ENCODE measurements around the gene PPP2R2D. TPM values are rescaled to one million over a fixed set of nuclear protein-coding genes. Genes with fewer than 3 reads are reported as not detected.
"Not testable (repeated sequence)": the region's sequence is repeated elsewhere in the genome, so short reads cannot be mapped to it uniquely, and the experiment has no call there.

The PPP2R2D gene
- polyA plus RNA-seq, 2 donors = 14.5 to 19.3 TPM

DNA sequence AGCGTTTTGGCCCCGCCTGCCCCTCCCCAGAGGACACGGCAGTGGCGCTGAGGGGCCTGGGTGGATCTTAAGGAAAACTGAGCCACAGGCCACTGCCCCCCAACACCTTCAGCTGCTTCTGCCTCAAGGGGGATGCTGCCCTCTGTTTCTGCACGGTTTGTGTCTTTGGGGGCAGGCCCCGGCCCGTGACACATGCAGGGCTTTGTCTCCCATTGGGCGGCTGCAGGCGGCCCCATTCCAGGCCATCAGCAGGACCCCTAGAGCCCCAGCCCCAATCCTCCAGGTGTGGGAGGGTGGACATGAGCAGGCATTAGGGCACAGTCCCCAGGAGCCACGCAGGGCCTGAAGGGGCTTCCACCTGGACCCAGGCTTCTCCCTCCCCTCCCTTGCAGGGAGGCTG, 25.3 kb upstream of the PPP2R2D start:
- Histone ChIP-seq H3K27me3 (ENCODE audit: control insufficient read depth in 1 of 2, insufficient read depth in 2 of 2, low read length in 2 of 2) (no peaks in the 10 kb centered on the region), H3K4me1 (ENCODE audit: control insufficient read depth in 2 of 2, insufficient read depth in 2 of 2, low read length in 1 of 2) (no peaks in the 10 kb centered on the region), H3K4me3 (ENCODE audit: low read depth in 1 of 2, low read length in 2 of 2) (no peak overlapping the region), H3K9me3 (ENCODE audit: control insufficient read depth in 2 of 2, insufficient read depth in 1 of 2, low read depth in 1 of 2, low read length in 1 of 2) (no peaks in the 10 kb centered on the region), H3K27ac (ENCODE audit: low read depth in 2 of 2, low read length in 1 of 2) (no peak overlapping the region), H3K36me3 (ENCODE audit: control insufficient read depth in 2 of 2, insufficient read depth in 2 of 2, low read length in 1 of 2) (no peaks in the 10 kb centered on the region)
- 45 to 59% methylated on average over 10 of the region's 10 CpGs for WGBS, 2 donors

DNA sequence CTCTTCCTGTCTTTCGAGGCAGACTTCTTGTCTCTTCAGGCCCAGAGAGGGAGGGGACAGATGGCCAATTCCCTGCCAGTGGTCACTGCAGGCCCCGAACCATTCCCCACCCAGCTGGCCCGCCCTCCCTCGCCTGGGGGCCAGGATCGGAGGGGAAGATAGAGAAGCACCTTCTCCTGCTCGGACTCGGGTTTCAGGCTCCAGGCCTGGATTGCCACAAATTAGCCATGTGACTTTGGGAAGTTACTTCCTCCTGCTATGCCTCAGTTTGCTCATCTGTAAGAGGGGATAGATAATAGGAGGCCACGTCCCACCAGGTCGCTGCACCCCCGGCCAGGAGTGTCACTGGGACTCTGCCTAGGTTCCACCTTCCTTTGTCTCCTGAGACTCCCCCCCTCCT, 24.8 kb upstream of the PPP2R2D start:
- Histone ChIP-seq H3K36me3 (ENCODE audit: control insufficient read depth in 2 of 2, insufficient read depth in 2 of 2, low read length in 1 of 2) (no peaks in the 10 kb centered on the region), H3K4me3 (ENCODE audit: low read depth in 1 of 2, low read length in 2 of 2) (no peak overlapping the region), H3K4me1 (ENCODE audit: control insufficient read depth in 2 of 2, insufficient read depth in 2 of 2, low read length in 1 of 2) (no peaks in the 10 kb centered on the region), H3K9me3 (ENCODE audit: control insufficient read depth in 2 of 2, insufficient read depth in 1 of 2, low read depth in 1 of 2, low read length in 1 of 2) (no peaks in the 10 kb centered on the region), H3K27me3 (ENCODE audit: control insufficient read depth in 1 of 2, insufficient read depth in 2 of 2, low read length in 2 of 2) (no peaks in the 10 kb centered on the region), H3K27ac (ENCODE audit: low read depth in 2 of 2, low read length in 1 of 2) (no peak overlapping the region)
- 64 to 72% methylated on average over 10 of the region's 10 CpGs for WGBS, 2 donors

DNA sequence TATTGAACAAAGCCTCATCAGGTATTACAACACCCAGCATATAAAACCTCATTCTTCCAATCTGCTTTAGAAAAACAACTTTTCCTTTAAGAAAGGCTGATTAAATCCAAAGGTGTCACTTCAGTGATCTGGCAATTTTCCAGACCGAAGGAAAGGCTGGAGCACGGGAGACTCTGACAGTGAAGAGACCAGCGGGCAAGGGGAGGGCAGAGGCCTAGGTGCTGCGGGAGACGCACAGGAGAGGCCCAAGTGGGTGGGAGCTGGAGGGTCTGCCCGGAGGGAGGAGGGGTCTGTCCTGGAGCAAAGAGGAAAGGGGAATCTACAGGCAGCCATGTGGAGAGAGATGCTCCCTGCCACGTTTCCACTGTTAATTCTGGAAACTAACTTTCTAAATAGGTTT, 24.3 kb upstream of the PPP2R2D start:
- Histone ChIP-seq H3K9me3 (ENCODE audit: control insufficient read depth in 2 of 2, insufficient read depth in 1 of 2, low read depth in 1 of 2, low read length in 1 of 2) (peaks cover 0 to 4% of the 10 kb centered on the region in 2 donors), H3K36me3 (ENCODE audit: control insufficient read depth in 2 of 2, insufficient read depth in 2 of 2, low read length in 1 of 2) (no peaks in the 10 kb centered on the region), H3K27me3 (ENCODE audit: control insufficient read depth in 1 of 2, insufficient read depth in 2 of 2, low read length in 2 of 2) (no peaks in the 10 kb centered on the region), H3K27ac (ENCODE audit: low read depth in 2 of 2, low read length in 1 of 2) (no peak overlapping the region), H3K4me1 (ENCODE audit: control insufficient read depth in 2 of 2, insufficient read depth in 2 of 2, low read length in 1 of 2) (no peaks in the 10 kb centered on the region), H3K4me3 (ENCODE audit: low read depth in 1 of 2, low read length in 2 of 2) (no peak overlapping the region)
- 45 to 48% methylated on average over 7 of the region's 7 CpGs for WGBS, 2 donors

DNA sequence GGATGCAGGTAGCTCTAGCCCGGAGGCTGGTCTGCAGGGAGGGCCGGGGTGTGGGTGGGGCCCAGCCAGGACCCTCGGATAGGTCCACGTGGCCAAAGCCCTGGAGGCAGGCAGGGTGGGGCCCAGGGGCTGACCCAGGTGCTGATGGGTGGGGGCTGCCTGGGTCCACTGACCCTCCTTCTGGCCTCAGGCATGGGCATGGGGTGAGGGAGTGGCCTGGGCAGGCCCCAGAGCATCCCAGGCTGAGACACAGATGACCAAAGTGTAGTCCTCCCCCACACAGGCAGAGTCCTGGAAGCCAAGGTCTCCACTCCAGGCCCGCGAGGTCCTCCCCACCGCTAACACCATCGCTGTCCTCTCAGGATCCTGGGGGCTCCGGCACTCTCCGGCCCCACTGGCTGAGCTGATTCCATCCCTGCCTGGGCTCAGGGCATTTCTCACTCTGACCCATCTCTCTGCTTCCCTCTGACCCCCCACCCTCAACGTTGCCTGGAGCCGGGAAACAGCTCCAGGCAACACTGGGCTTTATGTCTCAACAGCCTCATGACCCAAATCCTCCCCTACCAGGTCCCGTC, 20.7 kb upstream of the PPP2R2D start:
- 84 to 87% methylated on average over 7 to 13 of the region's 13 CpGs for WGBS, 2 donors
- Histone ChIP-seq H3K36me3 (ENCODE audit: control insufficient read depth in 2 of 2, insufficient read depth in 2 of 2, low read length in 1 of 2) (no peaks in the 10 kb centered on the region), H3K27me3 (ENCODE audit: control insufficient read depth in 1 of 2, insufficient read depth in 2 of 2, low read length in 2 of 2) (no peaks in the 10 kb centered on the region), H3K9me3 (ENCODE audit: control insufficient read depth in 2 of 2, insufficient read depth in 1 of 2, low read depth in 1 of 2, low read length in 1 of 2) (peaks cover 0 to 12% of the 10 kb centered on the region in 2 donors), H3K4me1 (ENCODE audit: control insufficient read depth in 2 of 2, insufficient read depth in 2 of 2, low read length in 1 of 2) (no peaks in the 10 kb centered on the region), H3K27ac (ENCODE audit: low read depth in 2 of 2, low read length in 1 of 2) (no peak overlapping the region), H3K4me3 (ENCODE audit: low read depth in 1 of 2, low read length in 2 of 2) (no peak overlapping the region)

DNA sequence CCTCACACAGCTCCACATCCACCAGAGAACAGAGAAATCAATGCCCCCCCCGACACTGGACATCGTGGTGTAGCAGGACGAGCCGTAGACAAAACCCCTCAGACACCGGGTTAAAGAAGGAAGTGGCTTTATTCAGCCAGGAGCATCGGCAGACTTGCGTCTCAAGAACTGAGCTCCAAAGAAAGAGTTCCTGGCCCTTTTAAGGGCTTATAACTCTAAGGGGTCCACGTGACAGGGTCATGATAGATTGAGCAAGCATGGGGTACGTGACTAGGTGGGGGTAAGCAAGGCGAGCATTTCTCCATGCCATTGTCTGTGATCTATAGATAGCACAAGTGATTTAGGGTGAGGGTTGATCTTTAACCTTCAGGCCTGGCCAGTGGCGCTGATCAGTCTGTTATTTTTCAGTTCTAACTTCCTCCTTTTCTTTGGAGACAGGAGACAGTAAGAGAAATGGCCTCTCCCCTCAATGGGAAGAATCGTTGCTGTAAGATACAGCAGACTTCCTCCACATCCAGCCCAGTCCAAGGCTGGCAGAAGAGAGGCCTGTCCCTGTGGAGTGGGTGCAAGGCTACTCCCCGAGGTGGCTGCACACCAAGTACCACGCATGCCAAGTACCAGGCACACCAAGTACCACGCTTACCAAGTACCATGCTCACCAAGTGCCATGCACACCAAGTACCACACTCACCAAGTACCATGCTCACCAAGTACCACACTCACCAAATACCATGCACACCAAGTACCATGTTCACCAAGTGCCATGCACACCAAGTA, 19.5 kb upstream of the PPP2R2D start:
- Histone ChIP-seq H3K4me3 (ENCODE audit: low read depth in 1 of 2, low read length in 2 of 2) (no peak overlapping the region), H3K27ac (ENCODE audit: low read depth in 2 of 2, low read length in 1 of 2) (no peak overlapping the region), H3K9me3 (ENCODE audit: control insufficient read depth in 2 of 2, insufficient read depth in 1 of 2, low read depth in 1 of 2, low read length in 1 of 2) (peaks cover 0 to 12% of the 10 kb centered on the region in 2 donors), H3K4me1 (ENCODE audit: control insufficient read depth in 2 of 2, insufficient read depth in 2 of 2, low read length in 1 of 2) (peaks cover 0 to 5% of the 10 kb centered on the region in 2 donors), H3K36me3 (ENCODE audit: control insufficient read depth in 2 of 2, insufficient read depth in 2 of 2, low read length in 1 of 2) (no peaks in the 10 kb centered on the region), H3K27me3 (ENCODE audit: control insufficient read depth in 1 of 2, insufficient read depth in 2 of 2, low read length in 2 of 2) (no peaks in the 10 kb centered on the region)
- 86 to 87% methylated on average over 15 of the region's 15 CpGs for WGBS, 2 donors

DNA sequence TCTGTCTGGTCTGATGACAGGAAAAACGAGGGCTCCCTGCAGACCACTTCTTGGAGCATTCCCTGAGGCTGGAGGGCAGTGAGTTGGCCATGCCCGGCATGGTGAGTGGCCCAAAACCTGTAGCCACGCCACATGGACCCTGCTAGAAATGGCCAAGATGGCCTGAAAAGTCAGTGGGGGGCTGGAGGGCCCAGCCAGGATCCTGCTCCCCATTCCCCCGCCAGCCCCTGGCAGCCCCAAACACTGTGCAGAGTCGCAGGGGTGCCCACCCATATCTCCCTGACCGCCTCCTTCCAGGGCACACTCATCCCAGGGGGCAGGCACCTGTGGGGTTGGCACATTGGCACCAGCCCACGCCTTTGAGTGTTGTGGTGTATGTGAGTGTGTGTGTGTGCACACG, 18.7 kb upstream of the PPP2R2D start:
- peaks cover 0 to 5% of the 10 kb centered on the region in 2 donors for H3K4me1 ChIP-seq (ENCODE audit: control insufficient read depth in 2 of 2, insufficient read depth in 2 of 2, low read length in 1 of 2)
- 90 to 92% methylated on average over 8 of the region's 8 CpGs for WGBS, 2 donors
- peaks cover 0 to 12% of the 10 kb centered on the region in 2 donors for H3K9me3 ChIP-seq (ENCODE audit: control insufficient read depth in 2 of 2, insufficient read depth in 1 of 2, low read depth in 1 of 2, low read length in 1 of 2)
- H3K27ac ChIP-seq (ENCODE audit: low read depth in 2 of 2, low read length in 1 of 2) = no peak overlapping the region
- no peaks in the 10 kb centered on the region for H3K27me3 ChIP-seq (ENCODE audit: control insufficient read depth in 1 of 2, insufficient read depth in 2 of 2, low read length in 2 of 2)
- H3K36me3 ChIP-seq (ENCODE audit: control insufficient read depth in 2 of 2, insufficient read depth in 2 of 2, low read length in 1 of 2) = no peaks in the 10 kb centered on the region
- H3K4me3 ChIP-seq (ENCODE audit: low read depth in 1 of 2, low read length in 2 of 2) = no peak overlapping the region

DNA sequence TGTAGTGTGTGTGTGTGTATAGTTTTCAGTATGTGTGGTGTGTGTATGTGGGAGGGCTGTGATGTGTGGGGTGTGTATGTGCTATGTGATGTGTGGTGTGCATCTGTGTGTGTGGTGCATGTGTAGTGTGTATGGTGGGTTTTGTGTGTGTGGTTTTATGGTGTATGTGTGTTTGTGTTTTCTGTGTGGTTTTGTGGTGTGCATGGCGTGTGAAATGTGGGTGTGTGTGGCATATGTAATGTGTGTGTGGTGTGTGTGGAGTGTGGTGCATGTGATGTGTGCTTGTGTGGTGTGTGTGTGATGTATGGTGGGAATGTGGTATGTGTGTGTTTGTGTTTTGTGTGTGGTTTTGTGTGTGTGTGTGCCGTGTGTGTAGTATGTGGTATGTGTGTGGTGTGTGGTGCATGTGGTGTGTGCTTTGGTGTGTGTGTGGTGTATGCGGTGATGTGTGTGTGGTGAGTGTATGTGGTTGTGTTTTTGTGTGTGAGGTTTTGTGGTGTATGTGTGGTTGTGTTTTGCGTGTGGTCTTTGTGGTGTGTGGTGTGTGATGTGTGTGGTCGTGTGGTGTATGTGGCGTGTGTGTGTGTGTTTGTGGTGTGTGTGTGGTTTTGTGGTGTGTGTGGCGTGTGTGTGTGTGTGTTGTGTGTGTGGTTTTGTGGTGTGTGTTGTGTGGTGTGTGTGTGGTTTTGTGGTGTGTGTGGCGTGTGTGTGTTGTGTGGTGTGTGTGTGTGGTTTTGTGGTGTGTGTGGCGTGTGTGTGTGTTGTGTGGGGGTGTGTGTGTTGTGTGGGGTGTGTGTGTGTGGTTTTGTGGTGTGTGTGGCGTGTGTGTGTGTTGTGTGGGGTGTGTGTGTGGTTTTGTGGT, 18.0 kb upstream of the PPP2R2D start:
- Histone ChIP-seq H3K9me3 (ENCODE audit: control insufficient read depth in 2 of 2, insufficient read depth in 1 of 2, low read depth in 1 of 2, low read length in 1 of 2) (peaks cover 0 to 12% of the 10 kb centered on the region in 2 donors), H3K4me1 (ENCODE audit: control insufficient read depth in 2 of 2, insufficient read depth in 2 of 2, low read length in 1 of 2) (peaks cover 0 to 5% of the 10 kb centered on the region in 2 donors), H3K36me3 (ENCODE audit: control insufficient read depth in 2 of 2, insufficient read depth in 2 of 2, low read length in 1 of 2) (no peaks in the 10 kb centered on the region), H3K27me3 (ENCODE audit: control insufficient read depth in 1 of 2, insufficient read depth in 2 of 2, low read length in 2 of 2) (no peaks in the 10 kb centered on the region), H3K4me3 (ENCODE audit: low read depth in 1 of 2, low read length in 2 of 2) (no peak overlapping the region), H3K27ac (ENCODE audit: low read depth in 2 of 2, low read length in 1 of 2) (no peak overlapping the region)
- 87 to 88% methylated on average over 10 of the region's 10 CpGs for WGBS, 2 donors

DNA sequence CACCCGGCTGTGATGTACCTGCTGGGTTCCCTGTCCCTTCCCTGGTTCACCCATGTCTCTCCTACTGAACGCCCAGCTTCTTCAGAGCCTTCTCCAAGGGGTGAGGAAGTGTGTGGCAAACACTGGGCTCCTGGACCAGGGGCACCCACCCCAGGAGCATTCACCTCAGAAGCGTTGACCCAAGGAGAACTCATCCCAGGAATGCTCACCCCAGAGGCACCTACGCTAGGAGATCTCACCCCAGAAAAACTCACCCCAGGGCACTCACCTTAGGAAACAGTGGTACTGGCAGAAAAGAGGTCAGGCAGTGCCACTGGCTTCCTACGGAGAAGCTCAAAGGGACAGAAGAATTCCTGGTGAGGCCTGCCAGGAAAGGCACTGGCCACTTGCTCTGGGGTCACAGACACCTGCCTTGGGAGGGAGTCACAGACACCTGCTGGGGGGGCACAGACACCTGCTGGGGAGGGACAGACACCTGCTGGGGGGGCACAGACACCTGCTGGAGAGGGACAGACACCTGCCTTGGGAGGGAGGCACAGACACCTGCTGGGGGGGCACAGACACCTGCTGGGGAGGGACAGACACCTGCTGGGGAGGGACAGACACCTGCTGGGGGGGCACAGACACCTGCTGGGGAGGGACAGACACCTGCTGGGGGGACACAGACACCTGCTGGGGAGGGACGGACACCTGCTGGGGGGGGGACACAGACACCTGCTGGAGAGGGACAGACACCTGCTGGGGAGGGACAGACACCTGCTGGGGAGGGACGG, 17.0 kb upstream of the PPP2R2D start:
- WGBS, 2 donors = 45 to 59% methylated on average over 7 of the region's 7 CpGs
- not testable (repeated sequence) for H3K4me1 ChIP-seq (ENCODE audit: control insufficient read depth in 2 of 2, insufficient read depth in 2 of 2, low read length in 1 of 2); H3K27ac ChIP-seq (ENCODE audit: low read depth in 2 of 2, low read length in 1 of 2); H3K4me3 ChIP-seq (ENCODE audit: low read depth in 1 of 2, low read length in 2 of 2); H3K27me3 ChIP-seq (ENCODE audit: control insufficient read depth in 1 of 2, insufficient read depth in 2 of 2, low read length in 2 of 2); H3K36me3 ChIP-seq (ENCODE audit: control insufficient read depth in 2 of 2, insufficient read depth in 2 of 2, low read length in 1 of 2)
- peaks cover 0 to 12% of the 10 kb centered on the region in 2 donors for H3K9me3 ChIP-seq (ENCODE audit: control insufficient read depth in 2 of 2, insufficient read depth in 1 of 2, low read depth in 1 of 2, low read length in 1 of 2)

All from esophagus (tissue), 2 donors.